Caki2 (cell line): ENCODE measurements around the gene TMEM263. TPM values are rescaled to one million over a fixed set of nuclear protein-coding genes. Genes with fewer than 3 reads are reported as not detected.

Source experiments
- DNase-seq: peaks from one replicate; pipeline ENCODE4 v3.0.0-alpha.2; 2015; ENCODE audit warnings: low read depth
- in situ Hi-C: cut with HindIII; loops from 2 replicates; pipeline ENCODE4 v1.10.0; 2016; ENCODE audit warnings: low sequenced_read_pairs, low pct_unique_long_range_greater_than_20kb, mixed read lengths
- total RNA-seq: library from RNA; depleted of rRNA; stranded (reverse); fragments of >200 nt; shearing (Covaris generic); gene quantifications from 2 replicates; pipeline ENCODE4 v1.2.3, GENCODE V29; 2014; ENCODE audit warnings: low replicate concordance; rRNA removed

TMEM263 gene
- total RNA-seq, 1 experiment from 2014 or later: 25.7 TPM

GRCh38 chr12:107017042-107017441, 61.3 kb downstream of the TMEM263 start:
- DNase-seq: no peak
- in situ Hi-C loops: no loop called here

- DNase-seq: no peak
- in situ Hi-C loops: no loop called here
Observed at GRCh38 chr12:107019546-107019945, 63.8 kb downstream of the TMEM263 start.

Other genes starting within 250 kb of the TMEM263 start
- 6.9 and 20.3 TPM in 2 replicates for gene RIC8B, start 181.2 kb upstream of the TMEM263 start, total RNA-seq
- 1.4 and 1.5 TPM in 2 replicates for gene MTERF2, start 31.2 kb downstream of the TMEM263 start, total RNA-seq
- 12.5 and 22.0 TPM in 2 replicates for gene CRY1, start 137.6 kb downstream of the TMEM263 start, total RNA-seq